HG03159 (cell line): ENCODE data around the gene HNRNPL.
"Not testable (repeated sequence)": the region's sequence is repeated elsewhere in the genome, so short reads cannot be mapped to it uniquely, and the experiment has no call there.

Experiments used
- ATAC-seq: cut with Tn5 transposase; IDR thresholded peaks from one replicate; pipeline ENCODE4 v1.9.1; 2021; ENCODE audit warnings: mild to moderate bottlenecking, moderate library complexity; ENCODE audit not compliant: unreplicated experiment

Gene HNRNPL

DNA sequence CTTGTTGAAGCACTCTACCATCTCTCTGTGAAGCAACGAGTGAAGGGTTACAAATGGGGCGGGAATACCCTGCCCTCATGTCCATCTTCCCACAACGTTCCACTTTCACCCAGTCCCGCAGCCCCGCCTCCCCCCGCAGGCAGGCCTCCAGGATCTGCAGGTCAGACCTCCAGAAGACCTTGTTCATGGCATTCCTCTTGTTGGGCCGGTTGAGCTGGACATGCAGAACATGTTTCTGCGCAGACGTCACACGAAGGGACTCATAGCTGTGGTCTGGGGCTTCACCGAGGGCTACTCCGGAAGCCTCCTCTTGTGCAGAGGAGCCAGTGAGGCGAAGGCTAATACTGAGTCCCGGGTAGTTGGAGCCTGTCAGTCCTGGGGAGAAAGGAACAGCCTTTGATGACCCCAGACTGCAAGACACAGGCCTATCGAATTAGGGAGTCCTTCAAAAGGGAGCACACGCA, 18.6 kb downstream of the HNRNPL start:
- peak; percentile 44 for ATAC-seq

- ATAC-seq: no peak
Observed at GRCh38 chr19:38830039-38830733, 19.6 kb downstream of the HNRNPL start.

GRCh38 chr19:38829203-38829602, 20.6 kb downstream of the HNRNPL start:
- ATAC-seq: not testable (repeated sequence)

DNA sequence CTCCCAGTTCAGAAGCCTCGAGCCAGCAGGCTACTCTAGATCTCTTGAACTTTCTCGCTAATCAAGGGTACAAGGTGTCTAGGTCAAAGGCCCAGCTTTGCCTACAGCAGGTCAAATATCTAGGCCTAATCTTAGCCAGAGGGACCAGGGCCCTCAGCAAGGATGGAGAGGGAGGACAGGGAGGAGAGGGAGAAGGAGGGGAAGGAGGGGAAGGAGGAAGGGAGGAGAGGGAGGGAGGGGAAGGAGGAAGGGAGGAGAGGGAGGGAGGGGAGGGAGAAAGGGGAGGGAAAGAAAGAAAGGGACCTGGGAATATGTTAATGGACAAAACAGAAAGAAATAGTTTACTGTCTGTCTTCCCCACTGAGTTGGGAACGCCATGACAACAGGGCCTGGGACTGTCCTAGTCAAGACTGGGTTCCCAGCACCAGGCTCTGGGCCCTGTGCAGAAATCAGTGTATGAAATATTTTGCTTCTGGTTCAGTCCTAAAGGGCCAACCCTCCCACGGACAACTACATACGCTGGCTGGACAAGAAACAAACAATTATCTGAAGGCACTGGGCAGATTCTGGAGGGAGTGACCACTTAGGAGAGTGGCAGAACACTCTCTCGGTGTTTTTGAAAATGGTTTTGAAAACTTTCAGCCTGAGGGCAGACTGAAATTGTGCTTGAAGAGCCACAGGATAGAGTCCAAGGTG, 22.8 kb downstream of the HNRNPL start:
- no peak for ATAC-seq

DNA sequence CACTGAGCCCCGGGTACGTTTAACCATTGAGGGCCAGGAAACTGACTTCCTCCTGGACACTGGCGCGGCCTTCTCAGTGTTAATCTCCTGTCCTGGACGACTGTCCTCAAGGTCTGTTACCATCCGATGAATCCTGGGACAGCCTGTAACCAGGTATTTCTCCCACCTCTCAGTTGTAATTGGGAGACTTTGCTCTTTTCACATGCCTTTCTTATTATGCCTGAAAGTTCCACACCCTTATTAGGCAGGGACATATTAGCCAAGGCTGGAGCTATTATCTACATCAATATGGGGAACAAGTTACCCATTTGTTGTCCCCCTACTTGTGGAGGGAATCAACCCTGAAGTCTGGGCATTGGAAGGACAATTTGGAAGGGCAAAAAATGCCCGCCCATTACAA, 23.9 kb downstream of the HNRNPL start:
- ATAC-seq: not testable (repeated sequence)

DNA sequence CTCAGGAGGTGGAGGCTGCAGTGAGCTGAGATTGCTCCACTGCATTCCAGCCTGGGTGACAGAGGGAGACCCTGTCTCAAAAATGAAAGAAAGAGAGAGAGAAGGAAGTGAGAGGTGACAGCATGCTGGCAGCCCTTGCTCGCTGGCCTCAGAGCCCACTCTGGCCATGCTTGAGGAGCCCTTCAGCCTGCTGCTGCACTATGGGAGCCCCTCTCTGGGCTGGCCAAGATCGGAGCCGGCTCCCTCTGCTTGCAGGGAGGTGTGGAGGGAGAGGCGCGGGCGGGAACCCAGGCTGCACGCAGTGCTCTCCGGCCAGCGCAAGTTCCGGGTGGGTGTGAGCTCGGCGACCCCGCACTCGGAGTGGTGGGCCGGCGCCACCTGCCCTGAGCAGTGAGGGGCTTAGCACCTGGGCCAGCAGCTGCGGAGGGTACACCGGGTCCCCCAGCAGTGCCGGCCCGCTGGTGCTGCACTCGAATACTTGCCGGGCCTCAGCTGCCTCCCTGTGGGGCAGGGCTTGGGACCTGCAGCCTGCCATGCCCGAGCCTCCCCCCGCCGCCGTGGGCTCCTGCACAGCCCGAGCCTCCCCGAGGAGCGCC, 28.5 kb downstream of the HNRNPL start:
- not testable (repeated sequence) for ATAC-seq

GRCh38 chr19:38819231-38819920, 30.4 kb downstream of the HNRNPL start:
- ATAC-seq: no peak

- ATAC-seq: no peak
Observed at GRCh38 chr19:38817081-38817480, 32.7 kb downstream of the HNRNPL start.

DNA sequence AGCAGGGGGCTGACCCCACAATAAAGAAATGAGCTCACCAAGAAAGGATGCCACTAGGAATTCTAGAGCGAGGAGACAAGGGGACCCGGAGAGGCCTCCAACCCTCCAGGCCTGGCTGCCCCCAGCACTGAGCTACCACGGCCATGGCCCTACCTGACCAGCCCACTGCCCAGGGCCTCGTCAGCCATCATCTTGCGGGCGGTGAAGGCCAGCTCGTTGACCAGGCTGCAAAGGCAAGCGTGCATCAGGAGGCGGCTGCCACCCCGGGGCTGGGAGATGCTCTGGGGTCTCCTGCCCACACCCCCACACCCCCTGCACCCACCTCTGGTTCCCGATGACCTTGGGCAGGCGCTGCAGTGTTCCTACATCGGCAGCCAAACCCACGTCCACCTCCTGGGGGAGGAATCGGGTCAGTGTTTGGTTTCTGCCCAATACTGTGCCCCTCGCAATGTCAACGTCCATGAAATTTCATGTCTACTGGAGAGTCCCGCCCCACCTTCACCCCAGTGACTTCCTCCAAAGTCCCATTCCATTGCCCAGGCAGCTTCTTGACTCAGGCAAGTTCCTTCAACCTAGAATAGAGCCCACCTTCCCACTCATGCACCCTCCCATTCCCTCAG, 33.5 kb downstream of the HNRNPL start:
- no peak for ATAC-seq

GRCh38 chr19:38815059-38816001, 34.5 kb downstream of the HNRNPL start:
- ATAC-seq: no peak

DNA sequence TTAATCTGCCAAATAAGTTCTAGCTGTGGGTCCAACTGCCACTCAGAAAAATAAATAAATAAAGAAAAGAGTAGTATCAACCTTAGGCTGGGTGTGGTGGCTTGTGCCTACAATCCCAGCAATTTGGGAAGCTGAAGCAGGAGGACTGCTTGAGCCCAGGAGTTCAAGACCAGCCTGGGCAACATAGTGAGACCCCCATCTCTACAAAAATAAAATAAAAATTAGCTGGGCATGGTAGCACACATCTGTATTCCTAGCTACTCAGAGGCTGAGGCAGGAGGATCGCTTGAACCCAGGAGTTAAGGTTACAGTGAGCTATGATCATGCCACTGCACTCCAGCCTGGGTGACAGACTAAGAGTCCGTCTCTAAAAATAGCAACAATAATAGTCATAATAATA, 35.9 kb downstream of the HNRNPL start:
- ATAC-seq: not testable (repeated sequence)

DNA sequence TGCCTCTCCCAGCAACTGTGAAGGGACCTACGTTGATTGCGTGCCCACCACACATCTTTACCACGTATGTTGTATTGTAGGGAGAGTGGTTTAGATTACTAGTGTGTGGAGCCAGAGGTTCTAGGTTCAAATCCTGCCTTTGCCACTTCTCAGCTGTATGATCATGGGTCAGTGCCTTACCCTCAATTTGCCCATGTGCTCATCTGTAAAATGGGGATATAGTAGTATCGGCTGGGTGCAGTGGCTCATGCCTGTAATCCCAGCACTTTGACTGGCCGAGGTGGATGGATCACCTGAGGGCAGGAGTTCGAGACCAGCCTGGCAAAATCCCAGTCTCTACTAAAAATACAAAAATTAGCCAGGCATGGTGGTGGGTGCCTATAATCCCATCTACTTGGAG, 36.5 kb downstream of the HNRNPL start:
- no peak for ATAC-seq

GRCh38 chr19:38812841-38813320, 36.9 kb downstream of the HNRNPL start, which contains the start of gene LGALS4:
TSS of gene LGALS4 (minus strand) at chr19:38812945. CDS start at chr19:38812886, 59 bp downstream.
- ATAC-seq: no peak

DNA sequence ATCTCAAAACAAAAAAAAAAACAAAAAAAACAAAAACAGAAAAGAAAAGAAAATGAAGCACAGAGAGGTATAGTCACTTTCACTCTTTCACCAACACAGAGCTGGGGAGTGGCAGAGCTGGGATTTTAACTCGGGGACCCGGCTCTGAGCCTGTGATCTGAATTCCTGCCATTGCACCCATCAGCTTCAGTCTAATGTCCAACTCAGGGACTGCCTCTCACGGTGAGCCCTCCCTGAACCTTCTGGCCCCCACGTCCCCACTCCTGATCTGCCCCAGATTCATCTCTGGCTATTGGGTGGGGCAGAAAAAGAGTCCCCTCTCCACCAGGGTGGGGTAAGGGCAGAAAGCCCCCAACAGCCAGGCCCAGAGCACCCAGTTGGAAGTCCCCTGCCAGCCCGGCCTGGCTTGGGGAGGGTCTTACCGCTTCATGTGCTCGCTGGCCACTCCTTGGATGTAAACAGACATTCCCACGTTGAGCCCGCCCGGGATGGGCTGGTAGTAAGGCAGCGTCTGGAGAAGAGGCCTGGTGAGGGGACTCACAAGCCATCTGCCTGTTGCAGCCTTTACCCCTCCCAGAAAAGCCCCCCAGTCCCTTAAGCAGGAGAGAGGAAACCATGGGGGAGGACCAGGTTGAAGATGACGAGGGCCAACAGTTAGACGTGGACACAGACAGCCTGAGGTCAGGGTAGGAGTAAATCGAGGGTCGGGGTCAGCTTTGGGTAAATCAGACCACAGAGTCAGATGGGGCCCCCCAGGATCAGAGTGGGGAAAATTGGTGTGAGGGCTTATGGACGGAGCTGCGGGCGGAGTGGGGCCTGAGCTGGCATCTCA, 37.6 kb downstream of the HNRNPL start:
- ATAC-seq: no peak

- no peak for ATAC-seq
Observed at GRCh38 chr19:38809592-38810252, 40.1 kb downstream of the HNRNPL start.

DNA sequence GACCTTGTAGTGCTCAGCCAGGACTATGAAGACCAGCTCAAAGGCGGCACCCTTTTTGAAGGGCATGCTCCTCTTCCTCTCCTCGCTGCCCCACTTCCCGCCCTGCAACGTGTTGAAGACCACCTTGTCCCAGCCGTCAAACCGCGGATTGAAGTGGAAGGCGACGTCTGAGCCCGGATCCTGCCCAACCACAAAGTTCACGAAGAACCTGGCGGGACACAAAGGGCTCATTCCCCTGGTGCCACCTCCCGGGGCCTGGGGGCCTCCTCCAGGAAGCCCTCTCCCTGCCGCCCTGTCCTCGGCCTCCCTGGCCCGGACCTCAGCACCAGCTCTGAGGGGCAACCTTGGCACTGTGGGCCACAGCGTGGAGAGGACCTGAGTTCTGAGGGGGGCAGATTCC, 41.0 kb downstream of the HNRNPL start:
- no peak for ATAC-seq

DNA sequence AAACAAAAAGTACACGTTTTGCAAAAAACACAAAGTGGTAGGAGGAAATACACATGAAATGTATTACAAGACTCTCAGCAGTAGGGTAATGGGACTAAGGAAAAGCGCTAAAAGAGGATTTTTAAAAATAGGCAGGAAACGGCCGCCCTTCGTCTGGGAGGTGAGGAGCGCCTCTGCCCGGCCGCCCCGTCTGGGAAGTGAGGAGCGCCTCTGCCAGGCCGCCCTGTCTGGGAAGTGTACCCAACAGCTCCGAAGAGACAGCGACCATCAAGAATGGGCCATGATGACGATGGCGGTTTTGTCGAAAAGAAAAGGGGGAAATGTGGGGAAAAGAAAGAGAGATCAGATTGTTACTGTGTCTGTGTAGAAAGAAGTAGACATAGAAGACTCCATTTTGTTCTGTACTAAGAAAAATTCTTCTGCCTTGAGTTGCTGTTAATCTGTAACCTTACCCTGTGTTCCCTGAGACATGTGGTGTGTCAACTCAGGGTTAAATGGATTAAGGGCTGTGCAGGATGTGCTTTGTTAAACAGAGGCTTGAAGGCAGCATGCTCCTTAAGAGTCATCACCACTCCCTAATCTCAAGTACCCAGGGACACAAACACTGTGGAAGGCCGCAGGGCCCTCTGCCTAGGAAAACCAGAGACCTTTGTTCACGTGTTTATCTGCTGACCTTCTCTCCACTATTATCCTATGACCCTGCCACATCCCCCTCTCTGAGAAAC, 42.2 kb downstream of the HNRNPL start:
- ATAC-seq: not testable (repeated sequence)

GRCh38 chr19:38806371-38806770, 43.4 kb downstream of the HNRNPL start:
- no peak for ATAC-seq
